Panc1 (cell line): ENCODE measurements around the gene HLA-DOB.
"Not testable (repeated sequence)": the region's sequence is repeated elsewhere in the genome, so short reads cannot be mapped to it uniquely, and the experiment has no call there.

Experiments
- CTCF ChIP-seq: fragments of 450-650 bp; IDR thresholded peaks from 2 replicates; pipeline ENCODE4 v1.5.1; 2017; ENCODE audit warnings: mild to moderate bottlenecking
- POLR2AphosphoS5 ChIP-seq: IDR thresholded peaks from 2 replicates; pipeline ENCODE4 v1.6.1; 2012; ENCODE audit warnings: mild to moderate bottlenecking, low read depth, low read length, moderate library complexity
- TCF7L2 ChIP-seq: IDR thresholded peaks from 2 replicates; pipeline ENCODE4 v1.6.1; 2011; ENCODE audit warnings: mild to moderate bottlenecking, low read depth, low read length, inconsistent platforms
- TF ChIP-seq, protein P1 (sequence below), 2 experiments: IDR thresholded peaks; 2 replicates each; pipeline ENCODE4 v1.6.1; 2011 to 2012; ENCODE audit warnings: low read depth in 2 of 2, control low read depth in 1 of 2, low read length in 1 of 2, mild to moderate bottlenecking in 1 of 2, moderate library complexity in 1 of 2; ENCODE audit not compliant: insufficient read depth in 1 of 2

GRCh38 chr6:32782923-32783322 lies 33.9 kb downstream of the HLA-DOB start:
- TF ChIP-seq CTCF, POLR2AphosphoS5, TCF7L2: not testable (repeated sequence)
- TF ChIP-seq, protein P1, sequence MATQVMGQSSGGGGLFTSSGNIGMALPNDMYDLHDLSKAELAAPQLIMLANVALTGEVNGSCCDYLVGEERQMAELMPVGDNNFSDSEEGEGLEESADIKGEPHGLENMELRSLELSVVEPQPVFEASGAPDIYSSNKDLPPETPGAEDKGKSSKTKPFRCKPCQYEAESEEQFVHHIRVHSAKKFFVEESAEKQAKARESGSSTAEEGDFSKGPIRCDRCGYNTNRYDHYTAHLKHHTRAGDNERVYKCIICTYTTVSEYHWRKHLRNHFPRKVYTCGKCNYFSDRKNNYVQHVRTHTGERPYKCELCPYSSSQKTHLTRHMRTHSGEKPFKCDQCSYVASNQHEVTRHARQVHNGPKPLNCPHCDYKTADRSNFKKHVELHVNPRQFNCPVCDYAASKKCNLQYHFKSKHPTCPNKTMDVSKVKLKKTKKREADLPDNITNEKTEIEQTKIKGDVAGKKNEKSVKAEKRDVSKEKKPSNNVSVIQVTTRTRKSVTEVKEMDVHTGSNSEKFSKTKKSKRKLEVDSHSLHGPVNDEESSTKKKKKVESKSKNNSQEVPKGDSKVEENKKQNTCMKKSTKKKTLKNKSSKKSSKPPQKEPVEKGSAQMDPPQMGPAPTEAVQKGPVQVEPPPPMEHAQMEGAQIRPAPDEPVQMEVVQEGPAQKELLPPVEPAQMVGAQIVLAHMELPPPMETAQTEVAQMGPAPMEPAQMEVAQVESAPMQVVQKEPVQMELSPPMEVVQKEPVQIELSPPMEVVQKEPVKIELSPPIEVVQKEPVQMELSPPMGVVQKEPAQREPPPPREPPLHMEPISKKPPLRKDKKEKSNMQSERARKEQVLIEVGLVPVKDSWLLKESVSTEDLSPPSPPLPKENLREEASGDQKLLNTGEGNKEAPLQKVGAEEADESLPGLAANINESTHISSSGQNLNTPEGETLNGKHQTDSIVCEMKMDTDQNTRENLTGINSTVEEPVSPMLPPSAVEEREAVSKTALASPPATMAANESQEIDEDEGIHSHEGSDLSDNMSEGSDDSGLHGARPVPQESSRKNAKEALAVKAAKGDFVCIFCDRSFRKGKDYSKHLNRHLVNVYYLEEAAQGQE (IDR thresholded peaks at IDR 0.05; ENCODE audit: insufficient read depth in 1 of 2, low read depth in 2 of 2, low read length in 1 of 2) = not testable (repeated sequence)
